HG02870 (cell line): ENCODE measurements around the gene DENND5A.
"Not testable (repeated sequence)": the region's sequence is repeated elsewhere in the genome, so short reads cannot be mapped to it uniquely, and the experiment has no call there.

Experiments
- ATAC-seq: cut with Tn5 transposase; IDR thresholded peaks from one replicate; pipeline ENCODE4 v1.9.1; 2021; ENCODE audit warnings: mild to moderate bottlenecking, moderate library complexity; ENCODE audit not compliant: unreplicated experiment

The DENND5A gene

DNA sequence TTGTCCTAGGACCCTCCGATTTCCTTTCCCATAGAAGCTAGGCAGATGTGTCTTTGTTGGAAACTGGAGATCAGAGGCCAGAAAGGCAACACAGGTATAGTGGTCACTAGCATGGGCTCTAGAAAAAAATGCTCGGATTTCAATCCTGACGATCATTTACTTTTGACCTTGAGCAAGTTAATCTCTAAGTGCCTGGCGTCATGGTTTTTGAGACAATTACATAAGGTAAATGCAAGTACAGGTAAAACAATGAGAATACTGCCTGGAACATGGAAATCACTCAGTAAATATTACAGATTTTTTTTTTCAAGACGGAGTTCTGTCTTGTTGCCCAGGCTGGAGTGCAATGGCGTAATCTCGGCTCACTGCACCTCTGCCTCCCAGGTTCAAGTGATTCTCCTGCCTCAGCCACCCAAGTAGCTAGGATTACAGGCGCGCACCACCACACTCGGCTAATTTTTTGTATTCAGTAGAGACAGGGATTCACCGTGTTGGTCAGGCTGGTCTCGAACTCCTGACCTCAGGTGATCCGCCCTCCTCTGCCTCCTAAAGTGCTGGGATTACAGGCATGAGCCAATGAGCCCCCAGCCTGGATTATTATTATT, 1.1 kb upstream of the DENND5A start:
- ATAC-seq: no peak

GRCh38 chr11:9264316-9265210, 587 bp downstream of the DENND5A start:
- ATAC-seq: peak; percentile 10

DNA sequence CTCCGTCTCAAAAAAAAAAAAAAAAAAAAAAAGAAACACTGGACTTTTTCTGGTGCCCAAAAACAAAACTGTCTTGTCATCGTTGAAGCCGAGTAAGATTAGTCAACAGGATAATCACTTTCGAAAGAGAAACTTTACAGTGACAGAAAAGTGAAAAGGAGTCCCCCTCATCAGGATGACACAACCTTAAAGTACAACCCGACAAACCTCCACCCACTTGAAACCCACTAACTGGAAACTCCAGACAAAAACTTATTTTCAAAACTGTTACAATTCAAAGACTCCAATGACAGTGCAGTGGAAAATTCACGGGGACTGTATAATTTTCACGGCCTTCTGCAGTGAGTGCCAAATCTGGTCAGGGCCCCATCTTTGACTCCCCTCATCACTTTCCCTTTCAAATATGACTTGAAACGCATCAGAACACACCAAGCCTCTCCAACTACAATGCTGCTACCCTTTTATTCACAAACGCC, 1.3 kb downstream of the DENND5A start:
- ATAC-seq: peak; percentile 64

GRCh38 chr11:9260838-9261146, 4.4 kb downstream of the DENND5A start:
- not testable (repeated sequence) for ATAC-seq

DNA sequence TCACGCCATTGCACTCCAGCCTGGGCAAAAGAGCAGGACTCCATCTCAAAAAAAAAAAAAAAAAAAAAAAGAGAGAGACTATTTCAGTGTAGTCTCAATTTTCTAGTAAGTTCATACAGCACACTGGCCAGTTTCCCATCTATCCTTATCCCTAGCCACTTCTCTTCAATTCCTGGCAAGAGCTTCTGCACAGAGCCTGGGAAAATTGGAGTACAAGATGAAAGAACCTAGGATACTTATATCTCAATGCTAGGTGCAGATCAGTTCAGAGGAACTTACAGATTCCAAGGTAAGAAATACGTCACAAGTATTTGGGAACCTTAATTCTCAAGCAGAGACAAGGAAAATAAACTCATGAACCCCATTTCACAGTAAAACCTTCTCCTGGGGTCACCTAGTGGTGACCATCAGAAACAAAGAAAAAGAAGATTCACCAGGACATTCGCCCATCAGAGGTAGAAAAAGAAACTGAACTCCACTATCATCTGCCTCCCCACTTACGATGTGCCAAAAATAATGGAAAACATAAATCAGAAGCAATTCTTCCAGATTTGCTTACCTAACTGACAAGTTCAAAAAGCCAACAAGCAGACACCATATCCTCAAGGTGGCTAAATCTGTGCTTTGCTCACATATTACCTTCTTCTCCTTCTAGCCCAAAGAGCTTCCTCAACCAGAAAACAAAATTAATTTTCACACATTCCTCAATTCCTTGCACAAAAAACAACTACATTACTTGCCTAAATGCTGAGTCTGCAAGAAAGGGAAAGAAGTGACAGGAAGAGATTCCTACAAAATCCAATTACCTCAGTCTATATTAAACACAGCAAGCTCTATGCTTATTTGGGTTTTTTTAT, 4.9 kb downstream of the DENND5A start:
- no peak for ATAC-seq

- not testable (repeated sequence) for ATAC-seq
Measured at GRCh38 chr11:9258279-9258678, 6.9 kb downstream of the DENND5A start.

GRCh38 chr11:9254416-9254815, 10.7 kb downstream of the DENND5A start:
- no peak for ATAC-seq

- no peak for ATAC-seq
Measured at GRCh38 chr11:9253086-9253485, 12.1 kb downstream of the DENND5A start.

- no peak for ATAC-seq
Measured at GRCh38 chr11:9251311-9251710, 13.8 kb downstream of the DENND5A start.

GRCh38 chr11:9250139-9250582, 15.0 kb downstream of the DENND5A start:
- ATAC-seq: peak; percentile 86

DNA sequence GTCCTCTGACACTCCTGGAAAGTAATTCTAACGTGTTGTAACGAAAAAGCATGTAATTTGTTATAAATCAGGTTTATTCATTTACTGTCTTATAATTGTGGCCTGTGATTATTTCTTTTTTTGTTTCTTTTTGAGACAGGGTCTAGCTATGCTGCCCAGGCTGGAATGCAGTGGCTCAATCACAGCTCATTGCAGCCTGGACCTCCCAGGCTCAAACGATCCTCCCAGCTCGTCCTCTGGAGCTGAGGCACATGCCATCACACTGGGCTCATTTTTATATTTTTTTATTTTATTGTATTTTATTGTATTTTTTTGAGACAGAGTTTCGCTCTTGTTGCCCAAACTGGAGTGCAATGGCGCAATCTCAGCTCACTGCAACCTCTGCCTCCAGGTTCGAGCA, 15.9 kb downstream of the DENND5A start:
- no peak for ATAC-seq

- ATAC-seq: no peak
Measured at GRCh38 chr11:9247863-9248262, 17.3 kb downstream of the DENND5A start.

- ATAC-seq: not testable (repeated sequence)
Measured at GRCh38 chr11:9236242-9236641, 28.9 kb downstream of the DENND5A start.

DNA sequence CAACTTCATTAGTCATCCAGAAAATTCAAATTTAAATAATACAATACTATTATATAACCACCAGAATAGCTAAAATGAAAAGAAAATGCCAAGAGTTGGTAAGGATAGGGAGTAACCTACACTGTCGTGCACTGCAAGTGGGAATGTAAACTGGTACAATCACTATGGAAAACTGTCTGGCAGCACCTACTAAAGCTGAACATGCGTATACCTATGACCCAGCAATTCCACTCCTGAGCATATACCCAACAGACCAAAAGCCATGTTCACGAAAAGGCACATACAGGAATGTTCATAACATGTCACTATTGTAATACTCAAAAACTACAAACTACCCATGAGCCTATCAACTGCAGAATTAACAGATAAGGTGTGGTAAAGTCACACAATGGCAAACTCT, 32.7 kb downstream of the DENND5A start:
- no peak for ATAC-seq

GRCh38 chr11:9231848-9232177, 33.3 kb downstream of the DENND5A start:
- no peak for ATAC-seq

DNA sequence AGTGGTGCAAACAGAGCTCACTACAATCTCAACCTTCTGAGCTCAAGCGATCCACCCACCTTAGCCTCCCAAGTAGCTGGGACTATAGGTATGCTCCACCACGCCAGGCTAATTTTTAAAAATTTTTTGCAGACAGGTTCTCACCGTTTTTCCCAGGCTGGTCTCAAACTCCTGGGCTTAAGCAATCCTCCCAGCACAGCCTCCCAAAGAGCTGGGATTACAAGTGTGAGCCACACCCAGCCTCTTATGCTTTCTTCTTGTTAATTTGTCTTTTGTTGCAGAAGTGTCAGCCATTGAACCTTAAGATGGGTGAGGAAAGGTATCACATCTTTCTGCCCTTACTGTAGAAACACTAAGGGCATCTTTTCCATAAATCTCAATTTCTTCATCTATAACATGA, 34.9 kb downstream of the DENND5A start:
- ATAC-seq: no peak

DNA sequence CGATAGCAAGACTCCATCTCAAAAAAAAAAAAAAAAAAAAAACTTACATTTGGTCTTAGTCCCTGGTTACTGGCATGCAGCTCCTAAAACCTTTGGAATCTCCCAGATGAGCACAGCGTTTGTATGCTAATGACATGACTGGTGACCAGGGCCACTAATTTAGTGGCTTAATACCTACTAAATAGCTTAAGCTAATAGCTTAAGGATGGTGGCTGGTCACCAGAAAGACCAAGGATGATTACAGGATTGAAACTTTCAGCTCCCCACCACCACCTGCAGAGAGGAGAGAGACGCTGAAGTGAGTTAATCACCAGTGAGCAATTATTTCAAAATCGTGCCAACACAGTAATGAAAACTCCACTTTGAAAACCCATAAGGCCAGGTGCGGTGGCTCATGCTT, 37.1 kb downstream of the DENND5A start:
- no peak for ATAC-seq

GRCh38 chr11:9225748-9226298, 39.3 kb downstream of the DENND5A start:
- no peak for ATAC-seq

DNA sequence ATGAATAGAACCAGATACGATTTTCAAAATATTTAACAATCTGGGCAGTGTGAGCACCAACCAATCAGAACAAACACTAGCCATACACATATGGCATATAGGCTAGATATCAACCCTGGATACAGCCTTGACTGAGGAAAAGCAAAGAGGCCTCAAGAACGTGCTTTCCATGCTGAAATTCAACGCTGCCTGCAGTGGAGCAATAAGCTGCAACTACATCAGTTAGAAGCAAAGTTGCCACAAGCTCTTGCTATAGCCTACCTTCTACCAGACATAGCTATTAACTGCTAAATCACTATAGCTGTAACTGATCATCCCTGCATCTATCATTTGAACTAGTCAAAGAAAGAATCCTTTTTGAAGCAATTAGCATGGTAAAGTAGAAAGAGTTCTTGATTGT, 42.5 kb downstream of the DENND5A start:
- no peak for ATAC-seq

DNA sequence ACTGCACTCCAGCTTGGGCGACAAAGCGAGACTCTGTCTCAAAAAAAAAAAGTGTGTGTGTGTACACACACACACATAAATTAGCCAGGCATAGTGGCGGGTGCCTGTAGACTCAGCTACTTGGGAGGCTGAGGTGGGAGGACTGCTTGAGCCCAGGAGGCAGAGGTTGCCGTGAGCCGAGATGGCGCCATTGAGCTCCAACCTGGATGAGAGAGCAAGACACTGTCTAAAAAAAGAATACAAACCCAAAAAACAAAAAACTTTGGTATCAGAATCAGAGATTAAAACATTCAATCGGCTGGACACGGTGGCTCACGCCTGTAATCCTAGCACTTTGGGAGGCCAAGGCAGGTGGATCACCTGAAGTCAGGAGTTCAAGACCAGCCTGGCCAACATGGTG, 44.3 kb downstream of the DENND5A start:
- ATAC-seq: not testable (repeated sequence)

DNA sequence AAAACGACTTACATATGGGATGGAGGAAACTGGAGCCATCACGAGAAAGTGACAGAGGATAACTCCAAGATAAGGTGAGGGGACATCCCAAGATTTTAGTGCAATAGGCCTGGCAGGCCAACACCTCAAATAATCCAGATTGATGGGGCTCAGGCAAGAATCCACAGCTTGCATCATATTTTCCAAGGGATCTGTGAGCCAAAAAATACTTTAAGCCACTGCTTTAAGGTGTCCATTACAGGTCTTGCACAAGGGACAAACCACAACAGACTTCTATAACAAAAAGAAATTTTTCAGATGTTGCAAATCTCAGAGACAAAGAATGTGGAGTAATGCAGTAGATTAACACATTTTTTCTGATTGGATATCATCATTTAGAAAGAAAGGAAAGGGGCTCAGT, 45.6 kb downstream of the DENND5A start:
- no peak for ATAC-seq
